Kidney capillary endothelial cell (primary cell): ENCODE measurements around the gene MORN3.
"Not testable (repeated sequence)": the region's sequence is repeated elsewhere in the genome, so short reads cannot be mapped to it uniquely, and the experiment has no call there.

Source experiments
- DNase-seq: peaks from one replicate; pipeline ENCODE4 v3.0.0-alpha.2; 2018; ENCODE audit warnings: low spot score

The MORN3 gene

DNA sequence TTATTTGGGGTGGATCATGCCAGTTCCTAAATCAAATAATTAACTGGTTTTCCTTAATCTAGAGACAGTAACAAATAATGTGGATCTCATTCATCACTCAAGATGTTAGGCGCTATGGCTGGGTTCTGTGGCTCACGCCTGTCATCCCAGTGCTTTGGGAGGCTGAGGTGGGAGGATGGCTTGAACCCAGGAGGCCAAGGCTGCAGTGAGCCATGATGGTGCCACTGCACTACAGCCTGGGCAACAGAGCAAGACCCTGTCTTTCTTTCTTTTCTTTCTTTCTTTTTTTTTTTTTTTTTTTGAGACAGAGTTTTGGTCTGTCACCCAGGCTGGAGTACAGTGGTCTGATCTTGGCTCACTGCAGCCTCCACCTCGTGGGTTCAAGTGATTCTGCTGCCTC lies 23.3 kb upstream of the MORN3 start:
- not testable (repeated sequence) for DNase-seq

DNA sequence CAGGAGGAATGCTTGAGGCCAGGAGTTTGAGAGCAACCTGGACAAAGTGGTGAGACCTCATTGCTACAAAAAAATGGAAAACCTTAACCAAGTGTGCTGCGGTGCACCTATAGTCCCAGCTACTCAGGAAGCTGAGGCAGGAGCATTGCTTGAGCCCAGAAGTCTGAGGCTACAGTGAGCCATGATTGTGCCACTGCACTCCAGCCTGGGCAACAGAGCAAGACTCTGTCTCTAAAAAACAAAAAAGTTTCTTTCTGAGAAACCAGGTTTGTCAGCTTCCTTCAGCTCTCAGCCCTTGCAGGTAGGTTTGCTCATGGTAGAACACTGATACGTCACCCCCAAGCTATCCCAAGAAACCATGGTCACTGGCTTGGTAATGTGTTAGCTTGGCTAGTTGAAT lies 20.0 kb upstream of the MORN3 start:
- DNase-seq, result no peak

DNA sequence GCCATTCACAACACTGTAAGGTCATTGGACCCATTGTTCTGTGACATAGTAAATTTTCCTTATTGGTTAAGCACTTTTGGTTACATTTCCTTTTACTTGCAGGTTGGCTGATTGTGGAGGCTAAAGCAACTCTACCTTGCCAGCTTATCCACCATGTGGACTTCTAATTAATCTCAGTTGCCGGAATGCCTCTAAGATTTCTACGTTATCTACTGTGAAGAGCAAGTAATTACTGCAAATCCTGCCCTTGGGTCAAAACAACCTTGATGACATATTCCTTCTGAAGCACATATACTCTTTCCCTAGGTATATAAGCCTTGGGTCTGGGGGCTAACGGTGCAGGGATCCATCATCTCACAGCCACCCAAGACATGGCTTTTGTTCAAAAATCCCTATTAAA lies 19.5 kb upstream of the MORN3 start:
- no peak for DNase-seq

DNA sequence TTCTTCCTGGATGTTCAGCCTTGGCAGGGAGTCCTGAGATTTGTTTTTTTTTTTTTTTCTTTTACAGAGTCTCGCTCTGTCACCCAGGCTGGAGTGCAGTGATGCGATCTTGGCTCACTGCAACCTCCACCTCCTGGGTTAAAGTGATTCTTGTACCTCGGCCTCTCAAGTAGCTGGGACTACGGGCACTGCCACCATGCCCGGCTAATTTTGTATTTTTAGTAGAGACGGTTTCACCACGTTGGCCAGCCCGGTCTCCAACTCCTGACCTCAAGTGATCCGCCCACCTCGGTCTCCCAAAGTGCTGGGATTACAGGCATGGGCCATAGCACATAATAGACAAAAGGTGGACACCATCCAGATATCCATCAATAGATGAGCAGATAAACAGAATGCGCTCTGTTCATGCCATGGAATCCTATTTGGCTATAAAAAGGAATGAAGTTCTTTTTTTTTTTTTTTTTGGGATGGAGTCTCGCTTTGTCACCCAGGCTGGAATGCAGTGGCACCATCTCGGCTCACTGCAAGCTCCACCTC lies 10.3 kb upstream of the MORN3 start:
- DNase-seq, result not testable (repeated sequence)

DNA sequence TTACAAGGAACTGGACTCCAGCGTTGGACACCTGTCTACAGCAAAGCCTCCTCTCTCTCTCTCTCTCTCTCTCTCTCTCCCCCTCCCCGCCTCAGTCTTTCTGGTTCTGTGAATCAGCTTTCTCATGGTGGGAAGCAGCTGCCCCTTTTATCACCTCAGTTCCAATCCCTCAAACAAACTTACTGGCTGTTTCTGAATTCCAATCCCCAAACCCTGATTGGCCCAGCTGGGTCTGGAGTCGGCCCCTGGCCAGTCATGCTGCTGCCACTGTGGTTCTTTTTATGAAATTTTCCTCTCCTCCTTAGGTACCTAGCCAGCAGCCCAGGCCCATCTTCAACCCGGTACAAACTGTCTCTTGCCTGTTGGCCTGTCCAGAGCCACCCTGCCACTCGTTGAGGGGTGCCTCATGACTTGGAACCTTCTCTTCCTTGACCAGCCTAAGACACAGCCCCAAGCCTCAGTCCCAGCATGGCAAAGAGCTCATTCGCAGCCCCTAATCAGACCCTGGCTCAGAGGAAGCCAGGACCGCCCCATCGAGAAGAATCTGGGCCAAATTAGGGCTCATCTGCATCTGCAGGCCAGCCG lies 9.4 kb upstream of the MORN3 start:
- DNase-seq, result no peak

DNA sequence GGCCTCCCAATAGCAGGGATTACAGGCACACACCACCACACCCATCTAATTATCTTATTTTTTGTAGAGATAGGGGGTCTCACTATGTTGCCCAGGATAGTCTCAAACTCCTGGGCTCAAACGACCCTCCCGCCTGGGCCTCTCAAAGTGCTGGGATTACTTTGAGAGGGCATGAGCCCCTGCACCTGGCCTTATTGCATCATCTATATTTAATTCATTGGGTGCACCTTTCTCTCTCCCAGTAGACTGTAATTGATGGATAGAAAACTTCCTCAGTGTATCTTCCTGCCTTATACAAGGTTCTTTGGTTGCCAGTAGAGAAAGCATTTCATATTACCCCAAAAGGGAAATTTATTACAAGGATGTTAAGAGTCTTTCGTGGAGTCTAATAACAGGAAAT lies 8.9 kb upstream of the MORN3 start:
- no peak for DNase-seq

DNA sequence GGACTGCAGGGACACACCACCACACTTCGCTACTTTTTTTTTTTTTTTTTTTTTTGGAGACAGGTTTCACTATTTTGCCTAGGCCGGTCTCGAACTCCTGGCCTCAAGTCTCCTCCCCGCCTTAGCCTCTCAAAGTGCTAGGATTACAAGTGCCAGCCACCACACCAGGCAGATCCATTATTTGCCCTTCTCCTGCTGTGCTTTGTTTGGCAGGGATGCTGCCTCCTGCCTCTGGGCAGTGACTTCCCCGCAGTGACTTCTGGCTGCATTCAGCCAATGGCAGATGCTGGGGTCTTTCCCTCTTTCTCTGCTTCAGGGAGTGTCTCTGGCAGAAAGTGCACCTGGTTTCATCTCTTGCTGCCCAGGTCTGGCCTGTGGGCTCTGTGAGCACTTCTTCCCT lies 6.7 kb upstream of the MORN3 start:
- no peak for DNase-seq

DNA sequence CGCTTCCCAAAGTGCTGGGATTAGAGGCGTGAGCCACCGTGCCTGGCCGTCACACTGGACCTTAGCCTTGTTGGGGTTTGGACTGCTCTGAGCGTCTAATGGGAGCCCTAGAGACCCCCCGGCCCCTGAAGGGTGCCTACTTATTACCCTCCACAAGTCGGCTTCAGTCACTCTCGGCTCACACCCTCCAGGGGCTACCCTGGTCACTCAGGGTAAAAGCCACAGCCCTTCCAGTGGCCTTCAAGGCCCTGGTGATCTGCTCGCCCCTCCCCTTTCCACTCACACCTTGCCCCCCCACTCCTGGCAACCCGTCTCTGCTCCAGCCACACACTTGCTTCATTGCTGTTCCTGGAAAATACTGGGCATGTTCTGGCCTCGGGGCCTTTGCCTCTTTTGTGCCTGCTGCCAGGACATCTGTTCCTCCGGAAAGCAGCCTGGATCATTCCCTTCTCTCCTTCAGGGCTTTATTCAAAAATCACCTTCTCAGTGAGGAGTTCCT lies 3.6 kb upstream of the MORN3 start:
- DNase-seq, result no peak

DNA sequence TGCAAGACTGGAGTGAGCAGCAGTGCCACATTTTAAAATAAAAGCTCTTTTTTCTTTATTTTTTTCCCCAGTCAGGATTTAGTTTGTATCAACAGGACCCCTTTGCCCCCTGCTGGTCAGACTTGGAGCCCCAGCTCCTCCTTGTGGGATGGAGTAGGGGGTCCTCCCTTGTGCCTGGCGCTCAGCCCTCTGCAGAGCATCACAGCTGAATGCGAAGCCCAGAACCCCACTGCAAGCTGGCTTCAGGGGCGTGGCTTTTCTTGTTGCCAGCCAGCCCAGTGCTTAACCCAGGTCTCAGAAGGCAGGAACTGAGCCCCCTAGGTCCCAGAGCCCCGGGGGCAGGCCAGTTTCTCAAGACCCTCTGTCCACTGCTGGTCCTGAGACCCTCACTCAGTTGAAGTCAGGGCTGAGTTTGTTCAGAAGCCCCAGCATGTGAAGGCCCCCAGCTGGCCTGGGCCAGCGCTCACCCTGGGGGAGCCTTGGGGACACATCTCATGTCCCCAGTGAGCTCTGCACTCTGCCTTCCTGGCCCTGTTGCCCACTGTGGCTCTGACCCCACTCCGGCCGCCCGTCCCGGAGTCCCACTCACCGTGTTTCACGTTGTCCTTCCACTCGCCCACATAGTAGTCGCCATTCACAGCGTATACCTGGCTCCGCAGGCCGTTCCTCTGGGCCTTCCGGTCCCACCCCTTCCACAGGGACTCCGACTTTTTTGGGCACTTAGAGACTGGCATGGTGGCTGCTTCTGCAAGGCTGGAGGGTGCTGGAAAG lies 519 bp downstream of the MORN3 start:
- no peak for DNase-seq

DNA sequence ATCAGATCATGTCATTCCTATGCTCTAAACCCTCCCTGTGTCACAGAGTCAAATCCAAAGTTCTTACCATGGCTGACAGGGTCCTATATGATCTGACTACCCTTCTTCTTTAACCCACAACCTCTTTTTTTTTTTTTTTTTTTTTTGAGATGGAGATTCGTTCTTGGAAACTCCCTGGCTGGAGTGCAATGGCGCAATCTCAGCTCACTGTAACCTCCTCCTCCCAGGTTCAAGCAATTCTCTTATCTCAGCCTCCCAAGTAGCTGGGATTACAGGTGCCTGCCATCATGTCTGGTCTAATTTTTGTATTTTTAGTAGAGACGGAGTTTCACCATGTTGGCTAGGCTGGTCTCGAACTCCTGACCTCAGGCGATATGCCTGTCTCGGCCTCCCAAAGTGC lies 2.6 kb downstream of the MORN3 start:
- DNase-seq, result not testable (repeated sequence)

DNA sequence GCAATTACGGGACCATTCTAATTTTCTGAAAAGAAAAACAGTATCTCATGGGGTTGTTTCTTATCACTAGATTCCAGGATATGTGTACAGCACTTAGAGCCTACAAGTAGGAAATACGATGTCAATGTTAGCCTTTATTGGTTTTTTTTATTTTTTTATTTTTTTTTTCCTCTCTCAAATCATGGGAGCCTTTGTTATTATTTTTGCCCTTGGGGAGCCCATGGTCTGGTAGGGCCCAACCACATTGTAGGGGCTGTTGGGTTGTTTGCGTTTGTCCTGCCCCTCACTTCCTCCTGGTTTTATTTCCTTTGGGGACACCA lies 5.9 kb downstream of the MORN3 start:
- no peak for DNase-seq

DNA sequence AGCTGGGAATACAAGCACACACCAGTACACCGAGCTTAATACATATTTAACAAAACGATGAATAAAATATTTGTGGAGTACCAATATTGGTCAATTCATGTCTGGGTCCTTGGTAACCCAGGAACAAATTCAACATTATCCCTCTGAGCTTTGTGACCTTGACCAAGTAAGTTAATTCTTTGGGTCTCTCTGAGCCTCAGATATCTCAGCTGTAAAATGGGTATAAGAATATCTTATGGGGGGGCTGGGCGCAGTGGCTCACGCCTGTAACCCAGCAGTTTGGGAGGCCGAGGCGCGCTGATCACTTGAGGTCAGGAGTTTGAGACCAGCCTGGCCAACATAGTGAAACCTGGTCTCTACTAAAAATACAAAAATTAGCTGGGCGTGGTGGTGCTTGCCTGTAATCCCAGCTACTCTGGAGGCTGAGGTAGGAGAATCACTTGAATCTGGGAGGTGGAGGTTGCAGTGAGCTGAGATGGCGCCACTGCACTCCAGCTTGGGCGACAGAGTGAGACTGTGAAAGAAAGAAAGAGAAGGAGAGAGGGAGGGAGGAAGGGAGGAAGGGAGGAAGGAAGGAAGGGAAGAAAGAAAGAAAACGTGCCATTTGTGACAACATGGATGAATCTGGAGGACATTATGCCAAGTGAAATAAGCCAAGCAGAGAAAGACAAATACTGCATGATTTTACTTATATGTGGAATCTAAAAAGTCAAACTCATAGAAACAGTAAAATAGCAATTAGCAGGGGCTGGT lies 7.9 kb downstream of the MORN3 start:
- not testable (repeated sequence) for DNase-seq

DNA sequence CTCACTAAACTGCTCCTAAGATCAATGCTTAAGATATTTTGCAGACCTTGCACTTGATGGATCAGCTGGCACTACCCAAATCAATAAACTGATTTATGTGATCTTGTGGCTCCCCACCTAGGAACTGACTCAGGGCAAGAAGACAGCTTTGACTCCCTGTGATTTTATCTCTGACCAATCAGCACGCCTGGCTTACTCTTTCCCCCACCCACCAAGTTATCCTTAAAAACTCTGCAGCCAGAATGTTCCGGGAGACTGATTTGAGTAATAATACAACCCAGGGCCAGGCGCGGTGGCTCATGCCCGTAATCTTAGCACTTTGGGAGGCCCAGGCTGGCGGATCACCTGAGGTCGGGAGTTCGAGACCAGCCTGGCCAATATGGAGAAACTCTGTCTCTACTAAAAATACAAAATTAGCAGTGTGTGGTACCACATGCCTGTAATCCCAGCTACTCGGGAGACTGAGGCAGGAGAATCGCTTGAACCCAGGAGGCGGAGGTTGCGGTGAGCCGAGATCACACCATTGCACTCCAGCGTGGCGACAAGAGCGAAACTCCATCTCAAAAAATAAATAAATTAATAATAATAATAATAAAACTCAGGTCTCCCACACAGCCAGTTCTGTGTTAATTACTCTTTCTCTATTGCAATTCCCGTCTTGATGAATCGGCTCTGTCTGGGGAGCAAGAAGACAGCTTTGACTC lies 12.0 kb downstream of the MORN3 start:
- no peak for DNase-seq

DNA sequence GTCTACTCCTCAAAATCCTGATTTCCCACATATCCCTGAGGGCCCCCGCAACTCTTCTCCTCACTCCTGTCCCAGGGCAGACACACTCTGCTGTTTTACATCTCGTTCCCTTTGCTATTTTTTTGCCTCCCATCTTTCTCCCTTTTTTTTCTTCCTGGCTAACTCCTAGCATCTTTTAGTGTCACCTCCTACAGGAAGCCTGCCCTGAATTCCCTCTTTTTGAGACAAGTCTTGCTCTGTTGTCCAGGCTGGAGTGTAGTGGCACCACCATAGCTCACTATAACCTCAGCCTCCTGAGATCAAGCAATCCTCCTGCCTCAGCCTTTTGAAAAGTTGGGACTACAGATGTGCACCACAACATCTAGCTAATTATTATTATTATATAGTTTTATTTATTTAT lies 13.3 kb downstream of the MORN3 start:
- no peak for DNase-seq

DNA sequence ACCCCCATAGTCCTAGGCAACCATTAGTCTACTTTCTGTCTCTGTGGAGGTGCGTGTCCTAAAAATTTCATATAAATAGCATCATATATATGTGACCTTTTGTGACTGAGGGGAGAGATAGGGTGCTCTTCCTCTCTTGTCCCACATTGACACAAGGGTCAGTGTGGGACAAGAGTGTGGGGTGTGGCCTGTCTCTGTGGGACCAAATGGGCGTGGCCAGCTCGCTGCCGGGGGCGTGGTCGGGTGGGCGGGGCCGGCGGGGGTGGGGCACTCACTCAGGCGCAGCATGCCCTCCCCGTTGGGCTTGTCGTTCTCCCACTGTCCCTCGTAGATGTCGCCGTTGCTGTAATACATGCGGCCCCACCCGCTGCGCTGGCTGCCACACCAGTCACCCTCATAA lies 15.5 kb downstream of the MORN3 start:
- no peak for DNase-seq

DNA sequence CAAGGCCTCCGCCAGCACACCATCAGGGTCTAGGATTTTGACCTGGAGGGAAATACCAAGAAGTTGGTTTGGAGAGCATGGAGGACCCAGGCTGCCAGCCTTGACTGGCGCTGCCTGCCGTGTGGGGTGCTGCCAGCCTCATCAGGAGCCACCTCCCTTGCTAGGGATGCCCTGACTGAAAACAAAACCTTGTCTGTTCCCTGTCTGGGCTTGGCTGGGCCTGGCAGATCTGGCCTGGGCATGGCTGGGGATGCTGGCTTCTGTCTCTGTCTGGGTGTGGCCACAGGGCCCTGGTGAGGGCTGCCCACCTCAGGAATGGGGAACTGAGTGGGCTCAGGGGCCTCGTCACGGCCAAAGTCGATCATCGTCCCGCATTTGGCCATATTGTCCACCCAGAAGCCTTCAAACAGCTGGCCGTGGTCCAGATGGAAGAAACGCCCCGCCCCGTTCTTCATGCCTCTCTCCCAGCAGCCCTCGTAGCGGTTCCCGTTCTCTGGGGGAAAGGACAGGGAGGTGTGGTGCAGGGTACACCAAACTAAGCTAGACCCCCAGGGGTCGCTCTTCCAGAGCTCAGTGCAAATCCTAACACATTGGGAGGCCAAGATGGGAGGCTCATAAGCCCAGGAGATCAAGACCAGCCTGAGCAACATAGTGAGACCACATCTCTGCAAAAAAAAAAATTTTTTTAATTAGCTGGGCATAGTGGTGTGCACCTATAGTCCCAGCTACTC lies 16.5 kb downstream of the MORN3 start:
- no peak for DNase-seq

DNA sequence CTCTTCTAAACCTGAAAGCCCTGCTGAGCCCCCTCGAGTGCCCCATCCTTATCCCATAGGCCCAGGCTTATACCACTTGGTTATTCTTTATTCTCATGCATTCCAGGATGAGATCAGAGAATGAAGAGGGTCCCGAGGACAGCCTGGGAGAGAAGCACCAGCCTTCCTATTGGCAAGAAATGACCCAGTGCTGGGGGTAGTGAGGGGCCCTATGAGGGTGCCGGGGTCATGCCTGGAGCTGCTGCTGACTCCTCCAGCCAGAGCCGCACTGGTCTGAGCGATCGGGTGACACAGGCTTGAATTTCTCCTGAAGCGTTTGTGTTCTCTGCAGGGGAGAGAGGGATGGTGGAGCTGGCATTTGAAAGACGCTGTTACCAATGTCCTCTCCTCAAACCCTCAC lies 18.1 kb downstream of the MORN3 start:
- no peak for DNase-seq

DNA sequence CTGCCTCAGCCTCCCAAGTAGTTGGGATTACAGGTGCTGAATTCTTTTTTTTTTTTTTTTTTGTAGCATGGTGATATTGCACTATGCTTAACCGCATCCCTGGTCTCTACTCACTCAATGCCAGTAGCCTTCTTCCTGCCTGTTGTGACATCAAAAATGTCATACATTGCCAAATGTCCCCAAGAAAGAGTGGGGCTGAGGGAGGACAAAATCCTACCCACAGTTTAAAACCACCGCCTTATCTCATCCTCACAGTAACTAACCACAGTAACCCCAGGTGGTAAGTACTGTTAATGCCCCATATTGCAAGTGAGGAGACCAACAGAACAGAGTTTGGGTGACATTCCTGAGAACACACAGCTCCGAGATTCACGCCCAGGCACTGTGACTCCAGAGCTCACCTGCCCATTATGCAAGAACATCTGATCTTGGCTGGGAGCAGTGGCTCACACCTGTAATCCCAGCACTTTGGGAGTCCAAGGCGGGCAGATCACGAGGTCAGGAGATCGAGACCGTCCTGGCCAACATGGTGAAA lies 19.6 kb downstream of the MORN3 start:
- no peak for DNase-seq

DNA sequence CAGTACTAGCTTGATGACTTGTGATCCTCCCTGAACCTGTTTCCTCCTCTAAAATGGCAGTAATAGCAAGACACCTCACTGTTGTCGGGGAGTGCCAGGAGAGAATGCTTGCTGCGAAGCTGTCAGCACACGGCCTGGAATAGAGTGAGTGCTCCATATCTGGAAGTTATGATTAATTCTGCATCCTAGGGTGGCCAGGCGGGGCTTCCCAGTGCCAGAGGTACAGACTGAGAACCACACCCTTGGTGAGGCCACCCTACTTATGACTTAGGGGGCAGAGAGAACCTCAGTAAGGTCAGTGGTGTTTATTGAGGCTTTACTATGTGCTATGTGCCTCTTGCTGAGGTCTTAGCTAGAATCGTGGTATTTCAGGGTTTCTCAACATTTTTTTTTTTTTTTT lies 20.1 kb downstream of the MORN3 start:
- no peak for DNase-seq

DNA sequence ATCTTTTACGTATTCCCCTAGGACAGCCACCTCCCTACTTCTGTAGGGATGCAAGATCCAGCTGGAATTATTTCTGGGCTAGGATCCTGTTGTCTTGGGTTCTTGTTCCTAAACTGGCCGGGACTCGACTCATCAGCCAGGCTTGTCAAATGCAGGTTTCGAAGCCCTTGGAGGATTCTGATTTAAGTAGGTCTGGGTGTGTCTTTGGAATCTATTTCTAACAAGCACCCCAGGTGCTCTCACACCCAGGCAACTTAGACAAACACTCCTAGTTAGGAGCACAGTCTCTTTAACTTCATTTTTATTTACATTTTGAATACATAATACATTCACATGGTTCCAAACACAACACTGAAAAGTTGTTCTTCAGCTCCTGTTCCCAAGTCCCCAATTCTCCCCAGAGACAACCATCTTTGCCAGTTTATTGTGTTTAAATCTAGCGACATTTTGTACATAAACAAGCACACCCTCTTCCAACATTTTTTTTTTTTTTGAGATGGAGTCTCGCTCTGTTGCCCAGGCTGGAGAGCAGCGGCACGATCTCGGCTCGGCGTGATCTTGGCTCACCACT lies 20.9 kb downstream of the MORN3 start:
- no peak for DNase-seq

DNA sequence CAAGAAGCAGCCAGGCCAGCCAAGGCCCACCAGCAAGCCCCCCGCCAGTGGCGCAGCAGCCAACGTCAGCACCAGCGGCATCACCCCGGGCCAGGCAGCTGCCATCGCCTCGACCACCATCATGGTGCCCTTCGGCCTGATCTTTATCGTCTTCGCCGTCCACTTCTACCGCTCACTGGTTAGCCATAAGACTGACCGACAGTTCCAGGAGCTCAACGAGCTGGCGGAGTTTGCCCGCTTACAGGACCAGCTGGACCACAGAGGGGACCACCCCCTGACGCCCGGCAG lies 28.2 kb downstream of the MORN3 start:
- DNase-seq, result no peak
